GM18867 (cell line): ENCODE measurements around the gene PISD.
"Not testable (repeated sequence)": the region's sequence is repeated elsewhere in the genome, so short reads cannot be mapped to it uniquely, and the experiment has no call there.

Experiments
- ATAC-seq: cut with Tn5 transposase; IDR thresholded peaks from one replicate; pipeline ENCODE4 v1.9.1; 2021; ENCODE audit warnings: mild to moderate bottlenecking, moderate library complexity; ENCODE audit not compliant: unreplicated experiment

PISD gene

DNA sequence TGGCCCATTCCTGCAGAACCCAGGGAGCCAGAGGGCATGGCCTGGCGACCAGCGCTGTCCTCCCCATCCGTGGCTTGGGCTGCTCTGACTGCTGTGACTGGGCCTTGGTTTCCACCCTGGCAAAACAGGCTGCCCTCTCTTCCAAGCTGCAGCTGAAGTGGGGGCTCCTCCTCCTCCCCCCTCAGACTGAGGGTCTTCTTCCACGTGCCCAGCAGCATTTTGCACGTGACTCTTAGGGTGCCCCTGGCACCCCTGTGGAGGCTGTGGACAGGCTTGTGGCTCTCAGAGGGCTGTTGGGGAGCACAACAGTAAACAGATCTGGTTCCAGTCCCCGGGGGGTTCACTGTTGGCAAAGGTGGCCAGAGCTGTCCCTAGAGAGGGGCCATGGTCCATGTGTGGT, 51.4 kb downstream of the PISD start:
- ATAC-seq, result no peak

DNA sequence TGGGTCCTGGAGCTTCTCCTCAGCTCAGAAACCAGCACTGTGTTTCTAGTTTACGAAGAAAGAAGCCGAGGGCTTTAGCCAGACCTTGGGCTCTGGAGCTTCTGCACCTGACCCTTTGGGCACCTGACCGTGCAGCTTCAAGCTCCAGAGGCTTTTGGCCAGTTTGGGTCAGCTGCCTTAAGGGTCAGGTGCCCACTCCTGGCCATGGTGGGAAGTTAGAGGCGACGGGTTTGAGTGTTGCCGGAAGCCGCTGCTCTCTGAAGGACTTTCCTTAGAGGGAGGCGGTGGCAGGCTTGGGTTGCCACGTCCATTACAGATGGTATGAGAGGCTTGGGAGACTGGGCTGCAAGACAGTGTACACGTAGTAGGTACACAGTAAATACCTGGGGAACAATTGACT, 52.3 kb downstream of the PISD start:
- no peak for ATAC-seq

DNA sequence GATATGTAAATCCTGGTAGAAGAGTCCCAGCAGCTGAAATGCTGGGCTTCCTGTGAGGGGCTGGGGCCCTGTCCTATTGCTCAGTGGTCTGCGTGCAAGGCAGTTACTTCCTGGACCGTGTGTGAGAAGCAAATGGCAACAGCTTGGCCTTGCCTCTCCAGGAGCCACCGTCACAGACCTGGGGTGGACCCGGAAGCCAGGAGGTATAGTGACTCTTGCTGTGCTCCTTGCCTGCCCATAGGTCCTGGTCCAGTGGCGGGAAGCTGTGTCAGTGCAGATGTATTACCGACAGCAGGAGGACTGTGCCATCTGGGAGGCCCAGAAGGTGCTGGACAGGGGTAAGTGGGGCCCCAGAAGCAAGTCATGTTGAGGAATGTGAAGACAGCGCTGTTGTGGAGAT, 54.3 kb downstream of the PISD start:
- ATAC-seq, result no peak

DNA sequence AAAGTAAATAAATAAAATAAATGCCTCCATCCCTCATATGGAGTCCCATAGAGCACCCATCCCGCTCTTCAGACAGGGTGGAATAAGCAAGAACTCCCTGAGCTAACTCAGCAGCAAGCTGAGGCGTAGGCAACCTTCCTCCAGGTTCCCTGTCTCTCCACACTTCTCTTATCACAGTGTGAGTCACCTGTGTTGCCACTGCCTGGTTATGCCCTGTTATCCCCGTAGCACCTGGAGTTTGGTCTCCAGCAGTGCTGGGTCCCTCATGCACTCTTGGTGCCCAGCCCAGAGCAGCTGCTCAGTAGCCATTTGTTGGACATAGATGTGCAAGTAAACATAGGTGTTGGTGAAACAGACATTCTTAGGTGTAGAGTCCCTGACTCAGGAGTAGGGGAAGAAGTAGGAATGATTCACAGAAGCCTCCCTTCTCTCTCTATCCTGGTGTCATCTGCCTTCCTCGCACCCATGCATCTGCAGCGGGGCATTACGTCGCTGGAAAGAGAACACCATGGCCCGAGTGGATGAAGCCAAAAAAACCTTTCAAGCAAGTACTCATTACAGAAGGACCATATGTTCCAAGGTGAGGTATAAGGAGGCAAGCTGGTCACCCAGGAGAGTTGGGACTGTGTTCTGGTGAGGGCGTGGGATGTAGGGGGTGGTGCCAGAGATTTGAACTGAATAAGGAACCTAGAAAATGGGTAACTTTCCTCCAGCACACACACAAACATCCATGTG, 56.0 kb downstream of the PISD start:
- ATAC-seq, result no peak

DNA sequence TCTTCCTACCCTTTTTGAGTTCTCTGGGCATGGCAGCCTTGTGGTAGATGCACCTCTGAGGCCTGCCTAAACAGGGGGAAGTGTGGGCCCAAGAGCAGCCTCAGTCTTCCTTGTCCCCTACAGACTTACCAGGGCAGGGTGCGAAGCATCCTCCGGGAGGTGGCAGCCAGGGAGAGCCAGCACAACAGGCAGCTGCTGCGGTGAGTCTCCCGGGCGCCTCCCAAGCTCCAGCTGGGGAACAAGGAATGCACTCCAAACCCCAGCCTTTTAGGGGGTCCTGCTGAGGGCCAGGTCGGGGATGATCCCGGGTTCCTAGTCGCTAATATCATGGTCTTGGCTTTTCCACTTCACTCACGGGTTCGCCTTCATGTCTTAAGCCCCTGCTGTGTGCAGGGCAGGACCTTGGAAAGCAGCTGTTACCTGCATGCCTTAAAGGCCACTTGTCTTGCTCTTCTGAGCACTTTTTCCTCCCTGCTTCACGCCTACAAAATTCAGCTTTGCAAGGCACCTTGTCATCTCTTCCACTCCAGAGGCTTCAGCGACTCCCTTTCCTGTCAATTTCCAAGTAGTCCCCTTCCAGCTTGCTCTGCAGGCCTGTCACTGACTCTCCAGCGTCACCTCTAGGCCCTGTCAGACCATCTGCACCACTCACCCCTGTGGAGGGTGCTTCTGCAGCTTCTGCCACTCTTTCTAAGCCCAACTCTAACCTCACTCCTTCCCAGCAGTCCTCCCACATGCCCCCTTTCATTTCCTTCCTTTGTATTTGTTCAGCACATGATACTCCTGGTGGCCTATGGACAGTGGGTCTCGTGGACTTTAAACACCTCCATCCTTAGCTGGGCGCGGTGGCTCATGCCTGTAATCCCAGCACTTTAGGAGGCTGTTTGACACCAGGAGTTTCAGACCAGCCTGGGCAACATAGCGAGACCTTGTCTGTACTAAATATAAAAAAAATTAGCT, 57.0 kb downstream of the PISD start:
- ATAC-seq, result no peak

DNA sequence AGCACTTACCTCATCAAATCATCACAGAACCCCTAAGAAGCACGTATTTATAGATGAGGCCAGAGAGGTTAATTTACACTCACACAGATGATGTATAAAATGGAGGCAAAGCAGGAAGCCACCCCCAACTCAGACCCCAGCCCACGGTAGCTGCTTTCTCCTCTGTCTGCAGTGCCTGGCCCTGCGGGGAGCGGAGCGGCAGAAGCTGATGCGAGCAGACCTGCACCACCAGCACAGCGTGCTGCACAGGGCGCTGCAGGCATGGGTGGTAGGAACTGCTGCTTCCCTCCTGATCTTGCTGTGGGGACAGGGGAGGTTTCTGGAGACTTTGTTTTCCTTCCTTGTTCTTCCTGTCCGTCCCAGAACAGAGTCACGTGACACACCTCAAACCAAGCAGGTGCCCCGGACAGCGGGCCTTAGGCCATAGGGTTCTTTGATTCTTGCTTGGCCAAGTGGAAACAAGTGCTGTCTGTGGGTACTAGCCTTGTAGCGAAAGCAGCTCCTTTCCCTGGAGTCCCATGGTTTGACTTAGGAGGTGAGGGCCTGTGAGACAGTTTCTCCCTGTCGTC, 57.8 kb downstream of the PISD start:
- ATAC-seq, result no peak

DNA sequence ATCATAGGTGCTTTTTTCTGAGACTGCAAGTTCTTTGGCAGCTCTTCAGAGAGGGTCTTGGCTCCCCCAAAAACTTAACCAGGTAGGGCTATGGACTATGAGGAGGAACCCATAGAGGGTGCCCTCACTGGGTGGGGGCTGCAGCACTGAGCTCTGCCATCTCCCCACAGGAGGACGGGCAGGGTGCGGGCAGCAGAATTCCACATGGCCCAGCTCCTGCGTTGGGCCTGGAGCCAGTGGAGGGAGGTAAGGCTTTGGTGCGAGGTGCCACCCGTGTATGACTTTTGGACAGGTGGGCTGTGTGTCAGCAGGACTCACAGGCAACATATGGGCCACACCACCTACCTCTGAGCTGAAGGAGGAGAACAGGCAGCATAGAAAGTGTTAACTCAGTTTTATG, 58.4 kb downstream of the PISD start:
- no peak for ATAC-seq

DNA sequence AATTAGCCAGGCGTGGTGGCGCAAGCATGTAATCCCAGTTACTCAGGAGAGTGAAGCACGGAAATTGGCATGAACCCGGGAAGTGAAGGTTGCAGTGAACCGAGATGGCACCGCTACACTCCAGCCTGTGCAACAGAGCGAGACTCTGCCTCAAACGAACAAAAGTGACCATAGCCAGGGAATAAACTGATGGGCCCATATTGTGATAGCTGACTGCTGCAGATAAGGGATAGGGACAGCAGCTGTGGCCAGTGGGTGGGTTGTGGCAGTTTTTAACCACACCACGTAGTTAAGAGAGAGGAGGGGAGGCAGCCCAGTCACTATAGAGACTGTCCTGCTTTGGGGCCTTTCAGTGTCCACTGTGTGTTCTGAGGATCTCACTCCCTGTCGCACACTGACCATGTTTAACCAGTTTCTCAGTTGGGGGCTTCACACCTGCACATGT, 58.9 kb downstream of the PISD start:
- ATAC-seq, result no peak

DNA sequence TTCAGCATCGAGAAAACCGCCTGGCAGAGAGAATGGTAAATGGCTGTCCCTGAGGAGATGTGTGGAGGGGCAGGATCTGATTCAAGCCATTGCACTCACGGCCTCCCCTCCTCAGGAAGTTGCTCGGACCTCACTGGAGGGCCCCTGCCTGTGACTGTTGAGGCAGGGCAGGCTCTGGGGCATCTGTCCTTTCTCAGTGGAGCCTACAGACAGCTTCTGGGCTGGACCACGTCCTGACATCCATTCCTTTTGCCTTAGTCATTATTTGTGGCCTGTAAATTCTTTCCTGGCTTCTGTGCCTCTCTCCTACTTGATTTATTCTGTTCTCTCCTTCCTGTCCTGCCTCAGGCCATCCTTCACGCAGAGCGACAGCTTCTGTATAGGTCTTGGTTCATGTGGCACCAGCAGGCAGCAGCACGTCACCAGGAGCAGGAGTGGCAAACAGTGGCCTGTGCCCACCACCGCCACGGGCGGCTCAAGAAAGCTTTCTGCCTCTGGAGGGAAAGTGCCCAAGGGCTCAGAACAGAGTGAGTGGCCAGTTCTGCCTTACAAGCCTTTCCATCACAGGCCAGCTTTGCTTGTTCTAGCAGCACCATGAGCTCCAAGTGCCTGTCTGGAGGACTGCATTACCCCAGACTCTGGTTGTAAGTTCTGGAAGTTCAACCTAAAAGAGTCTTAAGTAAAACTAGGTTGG, 59.6 kb downstream of the PISD start:
- no peak for ATAC-seq

DNA sequence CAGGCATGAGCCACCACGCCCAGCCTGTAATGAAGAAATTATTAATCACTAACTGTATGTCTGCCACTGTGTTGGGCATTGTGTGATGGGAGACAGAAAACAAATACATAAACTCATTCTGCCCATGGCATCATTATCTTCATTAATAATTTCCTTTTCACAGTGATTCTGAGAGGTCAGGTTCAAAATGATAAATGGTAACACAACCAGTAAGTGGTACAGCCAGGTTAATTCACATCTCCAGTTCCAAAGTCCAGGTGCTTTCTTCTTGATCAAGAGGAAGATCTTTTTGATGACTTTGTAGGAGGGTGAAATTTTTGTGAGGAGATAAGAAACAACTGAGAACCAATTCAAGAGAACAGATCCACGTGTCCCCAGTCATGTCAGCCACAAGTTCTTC, 66.7 kb downstream of the PISD start:
- ATAC-seq, result no peak

DNA sequence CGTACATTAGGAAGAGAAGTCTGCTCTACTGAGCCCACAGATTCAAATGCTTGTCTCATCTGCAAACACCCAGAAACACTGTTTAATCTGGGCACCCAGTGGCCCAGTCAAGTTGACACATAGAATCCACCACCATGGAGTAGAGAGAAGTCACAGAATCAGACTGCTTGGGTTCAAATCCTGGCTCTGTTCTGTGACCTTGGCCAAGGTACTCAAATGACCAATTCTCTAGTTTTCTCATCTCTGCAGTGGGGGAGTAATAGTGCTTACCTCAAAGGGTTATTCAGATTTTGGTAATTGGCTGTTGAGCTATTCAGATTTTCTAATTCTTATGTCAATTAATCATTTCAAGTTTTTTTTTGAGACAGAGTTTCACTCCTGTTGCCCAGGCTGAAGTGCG, 71.9 kb downstream of the PISD start:
- not testable (repeated sequence) for ATAC-seq

DNA sequence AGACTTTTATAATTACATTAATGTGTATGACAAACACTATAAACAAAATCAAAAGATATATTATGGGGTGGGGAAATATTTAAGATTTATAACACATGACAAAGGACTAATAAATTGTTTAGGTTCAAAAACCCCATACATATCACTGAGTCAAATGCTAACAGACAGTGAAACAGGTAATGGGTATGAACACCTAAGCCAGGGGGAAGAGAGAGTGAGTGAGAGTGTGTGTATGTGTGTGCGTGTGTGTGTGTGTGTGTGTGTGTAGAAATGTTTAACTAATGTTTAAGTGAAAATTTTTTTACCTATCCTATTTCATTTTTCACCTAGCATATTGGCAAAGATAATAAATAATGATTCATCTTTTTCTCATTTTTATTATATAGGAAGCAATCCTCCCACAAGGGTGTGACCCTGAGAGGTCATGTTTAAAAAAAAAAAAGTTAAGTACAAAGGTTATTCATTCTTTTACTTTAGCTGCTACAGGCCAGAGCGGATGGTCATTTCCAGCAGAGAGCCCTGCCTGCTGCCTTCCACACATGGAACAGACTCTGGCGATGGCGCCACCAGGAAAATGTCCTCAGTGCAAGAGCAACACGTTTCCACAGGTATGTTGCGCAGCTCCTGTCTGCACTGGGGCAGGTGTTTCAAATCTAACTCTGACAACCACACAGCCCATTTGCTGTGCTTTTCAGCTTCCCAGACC, 72.9 kb downstream of the PISD start:
- no peak for ATAC-seq

DNA sequence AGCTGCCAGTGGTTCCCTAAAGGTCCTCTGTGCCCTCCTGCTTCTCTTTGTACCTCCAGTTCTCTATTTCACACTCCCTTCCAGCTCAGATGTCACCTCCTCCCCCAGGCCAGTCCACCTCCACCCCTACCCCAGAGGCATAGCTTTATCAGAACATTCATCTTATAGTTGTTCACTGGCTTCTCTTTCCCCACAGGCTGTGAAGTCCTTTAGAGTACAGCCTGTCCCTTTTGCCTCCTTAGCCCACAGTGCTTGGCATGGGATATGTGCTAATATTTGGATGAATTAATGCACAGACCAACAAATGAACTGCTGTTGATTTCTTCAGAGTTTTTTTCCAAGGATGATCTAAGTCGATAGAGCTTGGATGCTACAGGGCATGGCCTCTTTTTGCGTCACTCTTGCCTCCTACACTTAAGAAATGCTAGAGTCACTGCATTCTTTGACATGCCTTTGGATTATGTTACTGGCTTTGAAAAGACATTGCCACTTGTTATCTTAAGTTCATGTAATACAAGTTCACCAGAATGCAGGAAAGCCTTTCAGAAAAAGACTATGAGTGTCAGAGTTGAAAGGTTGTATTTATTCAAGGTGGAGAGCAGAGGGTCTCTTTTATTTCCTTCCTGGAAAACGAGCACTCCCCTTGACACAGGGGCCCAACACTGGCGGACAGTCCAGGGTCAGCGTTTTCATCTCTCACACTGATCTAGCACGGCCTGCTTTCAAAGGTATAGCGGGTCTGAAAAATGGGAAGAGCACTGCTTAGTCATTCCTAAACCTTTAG, 75.7 kb downstream of the PISD start:
- no peak for ATAC-seq

DNA sequence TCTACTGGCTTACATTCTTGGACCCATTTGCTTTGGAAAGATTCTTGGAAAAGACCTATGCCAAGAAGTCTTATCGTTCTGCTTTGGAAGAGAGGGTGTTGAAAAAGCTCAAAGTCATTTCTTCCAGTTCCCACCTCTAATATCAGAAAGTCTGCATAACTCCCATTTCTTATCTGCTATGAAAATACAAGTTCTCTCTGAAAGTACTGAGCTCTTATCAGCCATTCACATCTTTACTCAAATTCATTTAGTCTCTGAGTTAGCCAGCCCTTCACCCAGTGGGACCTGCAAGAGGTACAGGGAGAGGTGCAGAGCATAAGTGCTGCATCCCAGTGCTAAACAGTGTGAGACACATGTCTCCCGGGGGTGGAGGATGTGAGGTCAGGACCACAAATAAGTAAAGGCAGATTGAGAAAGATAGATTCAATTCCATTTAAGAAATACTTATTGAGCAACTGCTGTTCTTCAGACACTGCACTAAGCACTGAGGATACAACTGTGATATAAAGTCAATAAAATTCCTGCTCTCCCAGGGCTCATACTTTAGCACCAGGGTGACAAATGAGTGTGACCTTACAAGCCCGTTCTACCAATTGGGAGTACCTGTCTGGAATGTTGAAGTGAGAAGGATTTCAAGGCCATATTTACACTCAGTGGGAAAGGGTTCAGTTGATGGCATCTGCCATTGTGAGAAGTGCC, 76.7 kb downstream of the PISD start:
- ATAC-seq, result no peak

DNA sequence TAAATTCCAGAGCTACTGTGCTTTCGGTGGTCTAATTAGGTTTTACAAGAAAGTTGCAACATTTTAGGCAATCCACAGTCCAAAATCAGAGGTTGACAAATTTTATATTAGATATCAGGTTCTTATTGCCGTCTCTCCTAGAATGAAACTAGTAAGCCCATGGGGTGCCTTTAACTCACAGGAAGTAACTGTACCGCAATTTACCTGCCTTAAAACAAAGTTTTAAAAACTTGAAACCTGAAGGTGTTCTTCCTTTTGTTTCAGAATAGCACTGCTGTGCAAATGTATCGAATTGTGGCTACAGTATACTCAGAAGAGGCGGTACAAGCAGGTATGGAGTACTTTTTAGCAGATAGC, 77.2 kb downstream of the PISD start:
- ATAC-seq, result no peak

DNA sequence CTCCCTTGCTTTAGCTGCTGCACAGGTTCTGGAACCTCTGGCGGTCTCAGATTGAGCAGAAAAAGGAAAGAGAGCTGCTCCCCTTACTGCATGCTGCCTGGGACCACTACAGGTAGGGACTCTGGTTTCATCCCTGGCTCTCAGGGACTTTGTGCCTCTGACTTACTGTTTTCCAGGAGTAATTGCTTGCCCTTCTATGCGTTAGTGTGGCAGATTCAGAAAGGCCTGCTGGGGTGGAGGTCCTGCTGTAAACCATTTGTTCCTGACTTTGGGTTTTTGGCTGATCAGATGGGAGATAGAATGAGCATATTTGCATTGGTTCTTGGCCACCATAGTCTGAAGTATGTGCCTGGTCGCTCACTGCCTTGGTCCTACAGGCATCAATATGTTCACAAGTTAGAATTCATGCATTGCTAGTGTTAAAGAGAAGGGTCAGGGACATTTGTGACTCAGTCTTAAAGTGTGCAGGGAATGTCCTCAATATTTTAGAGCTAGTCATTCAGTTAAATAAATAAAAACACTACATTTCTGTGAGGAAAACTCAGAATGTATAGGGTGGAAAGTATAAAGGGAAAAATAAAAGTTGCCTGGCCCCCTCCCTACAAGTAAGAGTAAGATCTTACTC, 78.0 kb downstream of the PISD start:
- ATAC-seq, result no peak

DNA sequence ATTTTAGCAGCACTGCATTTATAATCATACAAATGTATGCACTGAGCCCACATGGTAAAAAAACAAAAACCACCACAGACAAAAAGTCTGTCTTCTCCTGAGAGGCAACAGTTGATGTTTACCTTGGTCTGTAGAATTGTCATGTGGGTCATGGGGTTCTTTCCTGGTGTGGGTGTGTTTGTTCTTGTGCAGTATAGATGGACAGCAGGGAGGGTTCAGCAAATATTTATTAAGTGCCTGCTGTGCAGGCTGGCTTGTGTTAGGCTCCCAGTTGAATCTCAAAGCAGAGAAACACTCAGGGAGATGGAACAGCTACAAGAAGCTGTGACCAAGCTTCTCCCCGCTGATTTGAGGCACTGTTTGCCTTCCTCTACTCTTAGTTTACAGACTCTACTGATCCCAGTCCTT, 82.2 kb downstream of the PISD start:
- no peak for ATAC-seq

DNA sequence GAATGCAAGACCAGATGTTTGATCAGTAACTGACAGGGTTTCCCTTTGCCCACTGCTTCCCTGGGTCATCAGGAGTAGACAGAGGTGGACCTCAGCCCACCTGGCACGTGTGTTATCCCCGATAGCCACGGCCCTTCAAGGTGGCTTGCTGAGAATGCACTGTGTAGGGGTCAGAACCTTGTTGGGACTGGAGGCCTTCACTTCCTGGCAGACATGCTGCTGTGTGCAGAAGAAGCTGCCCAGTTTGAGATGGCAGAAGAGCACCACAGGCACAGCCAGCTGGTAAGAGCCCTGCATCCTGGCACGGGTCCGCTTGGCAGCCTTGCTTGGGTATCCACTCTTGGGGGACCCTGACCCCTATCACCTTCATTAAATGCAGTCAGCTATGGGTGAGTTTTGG, 83.8 kb downstream of the PISD start:
- no peak for ATAC-seq

DNA sequence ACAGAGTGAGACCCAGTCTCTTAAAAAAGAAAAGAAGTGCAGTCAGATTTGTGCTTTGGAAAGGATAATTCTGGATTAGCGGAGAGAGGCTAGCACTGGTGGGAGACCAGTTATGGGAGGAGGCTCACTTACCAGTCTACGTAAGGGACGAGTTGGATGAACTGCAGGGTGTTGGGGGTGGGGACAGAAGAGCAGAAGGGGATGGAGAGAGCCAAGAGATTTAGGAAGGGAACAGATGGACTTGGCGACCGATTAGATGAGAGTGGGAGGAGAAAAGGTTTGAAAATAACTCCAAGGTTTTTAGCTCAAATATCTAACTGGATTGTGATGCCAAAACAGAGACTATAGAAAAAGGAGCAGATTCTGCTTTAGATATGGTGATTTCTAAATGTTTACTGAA, 84.3 kb downstream of the PISD start:
- ATAC-seq, result no peak
